Measurements from ENCODE around the gene POR.

GRCh38 chr7:75968561-75969001 lies 53.6 kb downstream of the POR start:
- TF ChIP-seq, protein P1, sequence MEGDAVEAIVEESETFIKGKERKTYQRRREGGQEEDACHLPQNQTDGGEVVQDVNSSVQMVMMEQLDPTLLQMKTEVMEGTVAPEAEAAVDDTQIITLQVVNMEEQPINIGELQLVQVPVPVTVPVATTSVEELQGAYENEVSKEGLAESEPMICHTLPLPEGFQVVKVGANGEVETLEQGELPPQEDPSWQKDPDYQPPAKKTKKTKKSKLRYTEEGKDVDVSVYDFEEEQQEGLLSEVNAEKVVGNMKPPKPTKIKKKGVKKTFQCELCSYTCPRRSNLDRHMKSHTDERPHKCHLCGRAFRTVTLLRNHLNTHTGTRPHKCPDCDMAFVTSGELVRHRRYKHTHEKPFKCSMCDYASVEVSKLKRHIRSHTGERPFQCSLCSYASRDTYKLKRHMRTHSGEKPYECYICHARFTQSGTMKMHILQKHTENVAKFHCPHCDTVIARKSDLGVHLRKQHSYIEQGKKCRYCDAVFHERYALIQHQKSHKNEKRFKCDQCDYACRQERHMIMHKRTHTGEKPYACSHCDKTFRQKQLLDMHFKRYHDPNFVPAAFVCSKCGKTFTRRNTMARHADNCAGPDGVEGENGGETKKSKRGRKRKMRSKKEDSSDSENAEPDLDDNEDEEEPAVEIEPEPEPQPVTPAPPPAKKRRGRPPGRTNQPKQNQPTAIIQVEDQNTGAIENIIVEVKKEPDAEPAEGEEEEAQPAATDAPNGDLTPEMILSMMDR (IDR thresholded peaks at IDR 0.05; ENCODE audit: poor library complexity), result no peak
- TF ChIP-seq EZH2phosphoT487 (IDR thresholded peaks at IDR 0.05; ENCODE audit: low read depth, severe bottlenecking, unreplicated experiment), result no peak
- TF ChIP-seq EZH2 (IDR thresholded peaks at IDR 0.05; ENCODE audit: borderline replicate concordance), result no peak
